BJ (cell line): ENCODE measurements around the gene DSCAML1. TPM values are rescaled to one million over a fixed set of nuclear protein-coding genes. Genes with fewer than 3 reads are reported as not detected.
"Not testable (repeated sequence)": the region's sequence is repeated elsewhere in the genome, so short reads cannot be mapped to it uniquely, and the experiment has no call there.

Experiments
- CTCF ChIA-PET: fragments of 350-600 bp; formaldehyde crosslinking; extraction: SDS; loops from one replicate; lab custom pipeline; 2021; ENCODE audit warnings: antibody characterized with exemption, inconsistent platforms; lab: Yijun Ruan, JAX
- POLR2A ChIA-PET: fragments of 300-600 bp; sonication (Branson Sonifier 250); formaldehyde crosslinking; extraction: SDS; loops from one replicate; lab custom pipeline; 2021; ENCODE audit warnings: antibody characterized with exemption; lab: Charles Lee
- DNase-seq: peaks from one replicate; pipeline ENCODE4 v3.0.0-alpha.2; 2011; ENCODE audit warnings: low read depth
- H3K27me3 ChIP-seq: 2 replicates; pipeline ENCODE4 v1.6.0; 2011; ENCODE audit warnings: low read length; ENCODE audit not compliant: control insufficient read depth, insufficient read depth
- H3K36me3 ChIP-seq: 2 replicates; pipeline ENCODE4 v1.5.1; 2011; ENCODE audit warnings: low read length; ENCODE audit not compliant: control insufficient read depth, insufficient read depth
- H3K4me3 ChIP-seq: 2 replicates; pipeline ENCODE4 v1.5.1; 2011; ENCODE audit warnings: low read depth, mild to moderate bottlenecking, control low read depth, low read length
- CTCF ChIP-seq: IDR thresholded peaks from 2 replicates; pipeline ENCODE4 v1.5.1; 2011; ENCODE audit warnings: low read depth, mild to moderate bottlenecking, control low read depth, inconsistent platforms, low read length, moderate library complexity; ENCODE audit not compliant: insufficient read depth
- polyA plus RNA-seq: library from polyadenylated mRNA; depleted of rRNA; stranded (reverse); fragments of >200 nt; gene quantifications from 2 replicates; pipeline ENCODE4 v1.2.3, GENCODE V29; 2011

The DSCAML1 gene
- polyA plus RNA-seq, 1 experiment = not detected

DNA sequence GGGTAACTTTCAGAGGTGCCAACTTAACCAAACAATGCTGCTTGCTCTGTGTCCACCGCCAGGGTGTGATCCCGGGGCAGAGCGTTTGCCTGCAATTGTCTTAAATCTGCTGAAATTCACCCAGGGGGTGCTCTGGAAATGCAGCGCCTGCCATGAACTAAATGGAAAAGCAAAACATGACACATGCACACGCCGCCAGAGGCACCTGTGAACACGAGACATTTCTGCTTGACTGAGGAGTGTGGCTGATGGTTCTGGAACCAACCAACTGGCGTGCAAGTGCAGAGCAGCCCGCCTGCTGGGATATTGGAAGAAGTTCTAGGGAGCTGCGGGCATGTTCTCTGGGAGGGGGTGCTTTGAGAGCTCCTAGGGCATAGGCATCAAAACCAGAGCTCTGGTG lies 30.4 kb downstream of the DSCAML1 start:
- no peak for TF ChIP-seq CTCF
- no peak for DNase-seq
- no peaks in the 10 kb centered on the region for H3K36me3 ChIP-seq
- CTCF ChIA-PET = no interaction called here
- POLR2A ChIA-PET = no interaction called here
- no peaks in the 10 kb centered on the region for H3K27me3 ChIP-seq
- H3K4me3 ChIP-seq = no peak overlapping the region

DNA sequence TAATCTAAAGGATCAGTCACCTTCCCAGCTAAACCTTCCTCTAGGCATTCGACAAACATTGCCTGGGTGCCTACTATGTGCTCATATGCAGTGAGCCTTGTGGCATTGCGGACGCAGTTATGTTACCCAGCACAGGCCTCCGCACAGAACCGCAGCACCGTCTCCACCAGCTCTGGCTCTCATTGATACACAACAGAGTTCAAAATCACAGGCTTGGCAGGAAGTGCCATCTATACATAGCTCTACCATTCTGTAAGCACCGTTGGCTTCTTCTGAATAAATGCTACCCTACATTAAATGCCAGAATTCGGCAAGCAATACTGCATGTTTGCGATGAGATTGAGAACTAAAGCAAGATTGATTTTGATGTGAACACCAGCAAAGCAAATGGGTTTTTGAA lies 31.0 kb downstream of the DSCAML1 start:
- TF ChIP-seq CTCF = no peak
- DNase-seq = no peak
- no peak overlapping the region for H3K4me3 ChIP-seq
- H3K36me3 ChIP-seq = no peaks in the 10 kb centered on the region
- H3K27me3 ChIP-seq = no peaks in the 10 kb centered on the region
- ChIA-PET POLR2A (no interaction called here), CTCF (no interaction called here)

GRCh38 chr11:117765068-117765467 lies 31.9 kb downstream of the DSCAML1 start:
- TF ChIP-seq CTCF = no peak
- no peak for DNase-seq
- Histone ChIP-seq H3K4me3 (no peak overlapping the region), H3K36me3 (no peaks in the 10 kb centered on the region), H3K27me3 (no peaks in the 10 kb centered on the region)
- CTCF ChIA-PET = no interaction called here
- POLR2A ChIA-PET = no interaction called here

DNA sequence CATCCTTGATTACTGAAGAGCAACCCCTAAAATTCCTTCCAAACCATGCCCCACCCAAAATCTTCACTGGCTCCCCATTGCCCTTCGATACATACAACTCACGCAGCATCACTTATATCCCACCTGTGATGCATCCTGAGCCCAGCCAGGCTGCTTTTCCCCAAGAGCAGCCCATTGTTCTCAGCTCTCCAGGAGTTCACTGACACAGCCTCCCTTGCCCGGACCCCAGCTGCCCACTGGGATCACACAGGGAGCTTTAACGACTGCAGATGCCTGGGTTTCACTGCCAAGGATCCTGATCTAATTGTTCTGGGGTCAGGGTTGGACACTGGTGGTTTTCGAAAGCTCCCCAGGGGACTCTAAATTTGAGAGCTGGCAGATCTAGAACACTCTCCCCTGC lies 33.6 kb downstream of the DSCAML1 start:
- POLR2A ChIA-PET, H3K27me3 ChIP-seq, H3K4me3 ChIP-seq, DNase-seq, H3K36me3 ChIP-seq, CTCF ChIA-PET: not testable (repeated sequence)

DNA sequence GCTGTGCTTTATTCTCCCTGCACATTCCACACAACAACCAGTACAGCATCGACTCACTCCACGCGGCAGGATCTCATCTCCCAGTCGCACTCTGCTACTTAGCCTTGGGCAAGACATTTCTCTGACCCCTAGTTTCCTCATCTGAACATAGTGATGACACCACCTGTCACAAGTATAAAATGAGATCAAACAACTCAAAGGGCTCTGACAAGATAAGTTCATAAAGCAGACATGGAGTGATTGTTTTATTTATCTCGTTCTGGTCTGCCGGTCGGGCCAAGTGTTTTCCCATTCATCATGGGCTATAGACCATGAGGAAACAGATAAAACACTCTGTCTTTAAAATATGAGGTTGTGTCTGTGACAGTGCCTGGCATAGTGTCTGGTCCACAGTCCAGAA lies 35.0 kb downstream of the DSCAML1 start:
- Histone ChIP-seq H3K27me3 (no peaks in the 10 kb centered on the region), H3K36me3 (no peaks in the 10 kb centered on the region), H3K4me3 (no peak overlapping the region)
- ChIA-PET CTCF (no interaction called here), POLR2A (no interaction called here)
- no peak for DNase-seq
- no peak for TF ChIP-seq CTCF

DNA sequence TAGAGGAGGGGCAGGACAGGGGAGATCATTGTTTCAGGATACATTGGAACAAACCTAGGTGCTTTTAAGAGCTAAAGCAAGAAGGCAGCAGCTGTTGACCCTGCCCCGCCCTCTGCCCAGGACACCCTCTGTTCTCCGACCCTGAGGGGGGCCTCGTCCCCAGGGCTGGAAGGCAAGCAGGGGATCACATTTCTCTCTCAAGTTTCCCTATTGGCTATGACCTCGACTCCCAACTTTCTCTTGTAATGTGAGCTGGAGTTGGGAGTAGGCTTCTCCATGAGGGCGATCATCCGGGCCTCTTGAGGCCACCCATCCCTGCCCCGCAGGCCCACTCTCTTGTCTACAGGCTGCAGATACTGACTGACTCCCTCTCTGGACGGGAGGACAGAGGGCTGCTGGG lies 37.7 kb downstream of the DSCAML1 start:
- POLR2A ChIA-PET = no interaction called here
- no peak for TF ChIP-seq CTCF
- Histone ChIP-seq H3K27me3 (peaks cover 4% of the 10 kb centered on the region), H3K4me3 (no peak overlapping the region), H3K36me3 (no peaks in the 10 kb centered on the region)
- DNase-seq = no peak
- CTCF ChIA-PET = no interaction called here
